CD14-positive monocyte (primary cell): ENCODE measurements around the gene SLMAP. TPM values are rescaled to one million over a fixed set of nuclear protein-coding genes. Genes with fewer than 3 reads are reported as not detected.

Source experiments
- DNase-seq, 3 donors: peaks; one replicate each; pipeline ENCODE4 v3.0.0-alpha.2; 2011 to 2022
- H2AFZ ChIP-seq: 2 replicates; pipeline ENCODE4 v1.6.0; 2012; ENCODE audit warnings: mild to moderate bottlenecking, low read depth, low read length, inconsistent platforms; ENCODE audit not compliant: insufficient read depth, poor library complexity, severe bottlenecking
- H3K27ac ChIP-seq, 2 donors: 1 replicate in 1 of 2; 2 replicates in 1 of 2; pipeline ENCODE4 v1.5.1; 2012 to 2013; ENCODE audit warnings: low read length in 2 of 2, control low read depth in 1 of 2, inconsistent platforms in 1 of 2, low read depth in 1 of 2, mild to moderate bottlenecking in 1 of 2
- H3K27me3 ChIP-seq, 2 donors: one replicate each; pipeline versions ENCODE4 v1.6.0 to v1.6.1; 2011 to 2013; ENCODE audit warnings: low read length in 2 of 2; ENCODE audit not compliant: control insufficient read depth in 2 of 2, insufficient read depth in 2 of 2
- H3K36me3 ChIP-seq, 2 donors: replicated peaks in 1 of 2; 1 replicate in 1 of 2; 2 replicates in 1 of 2; pipeline versions ENCODE4 v1.5.1 to v1.6.1; 2012 to 2013; ENCODE audit warnings: low read length in 2 of 2, control low read depth in 1 of 2, inconsistent platforms in 1 of 2, mild to moderate bottlenecking in 1 of 2; ENCODE audit not compliant: insufficient read depth in 2 of 2, control insufficient read depth in 1 of 2
- H3K4me1 ChIP-seq, 2 donors: 1 replicate in 1 of 2; 2 replicates in 1 of 2; pipeline versions ENCODE4 v1.5.1 to v1.6.1; 2012 to 2013; ENCODE audit warnings: low read length in 2 of 2, control low read depth in 1 of 2, inconsistent platforms in 1 of 2, mild to moderate bottlenecking in 1 of 2, moderate library complexity in 1 of 2; ENCODE audit not compliant: insufficient read depth in 2 of 2, control insufficient read depth in 1 of 2
- H3K4me2 ChIP-seq: replicated peaks from 2 replicates; pipeline ENCODE3; 2012; ENCODE audit warnings: low read length, moderate library complexity, mild to moderate bottlenecking; ENCODE audit not compliant: poor library complexity, severe bottlenecking; ENCODE audit errors: extremely low read depth
- H3K4me3 ChIP-seq, 3 experiments: fragments of 200-600 bp in 1 of 3; sonication (generic) in 1 of 3; replicated peaks in 1 of 3; 1 replicate in 2 of 3; 2 replicates in 1 of 3; pipeline ENCODE4 v1.5.1; 2011 to 2013; ENCODE audit warnings: low read length in 3 of 3, mild to moderate bottlenecking in 3 of 3, control low read depth in 2 of 3, low read depth in 2 of 3, inconsistent platforms in 1 of 3, moderate library complexity in 1 of 3
- H3K79me2 ChIP-seq: 2 replicates; pipeline ENCODE4 v1.6.0; 2012; ENCODE audit warnings: mild to moderate bottlenecking, control low read depth, inconsistent platforms, low read length, moderate library complexity; ENCODE audit not compliant: insufficient read depth
- H3K9ac ChIP-seq: 2 replicates; pipeline ENCODE4 v1.6.0; 2017; ENCODE audit warnings: low read length, mild to moderate bottlenecking; ENCODE audit not compliant: insufficient read depth, poor library complexity, severe bottlenecking
- H3K9me3 ChIP-seq, 2 donors: replicated peaks in 1 of 2; 1 replicate in 1 of 2; 2 replicates in 1 of 2; pipeline versions ENCODE4 v1.5.1 to v1.6.1; 2012 to 2013; ENCODE audit warnings: low read length in 2 of 2, control low read depth in 1 of 2; ENCODE audit not compliant: control insufficient read depth in 1 of 2, insufficient read depth in 1 of 2
- H4K20me1 ChIP-seq: 2 replicates; pipeline ENCODE4 v1.6.0; 2012; ENCODE audit warnings: mild to moderate bottlenecking, low read length, control low read depth, moderate library complexity; ENCODE audit not compliant: insufficient read depth
- H3K27ac Mint-ChIP-seq, 7 donors: one replicate each; pipeline ENCODE4 v1.8.0; 2020; ENCODE audit warnings: mild to moderate bottlenecking in 7 of 7, mixed read lengths in 7 of 7, moderate library complexity in 6 of 7, inconsistent platforms in 2 of 7
- H3K27me3 Mint-ChIP-seq, 3 donors: one replicate each; pipeline ENCODE4 v1.8.0; 2021 to 2022; ENCODE audit warnings: low read depth in 3 of 3, mild to moderate bottlenecking in 3 of 3, mixed read lengths in 3 of 3, moderate library complexity in 3 of 3, inconsistent platforms in 1 of 3
- H3K36me3 Mint-ChIP-seq, 2 donors: one replicate each; pipeline ENCODE4 v1.8.0; 2020; ENCODE audit warnings: mixed read lengths in 2 of 2, inconsistent platforms in 1 of 2, mild to moderate bottlenecking in 1 of 2
- H3K4me1 Mint-ChIP-seq: one replicate; pipeline ENCODE4 v1.8.0; 2020; ENCODE audit warnings: mild to moderate bottlenecking, mixed read lengths
- H3K4me3 Mint-ChIP-seq, 2 donors: one replicate each; pipeline ENCODE4 v1.8.0; 2020; ENCODE audit warnings: mild to moderate bottlenecking in 2 of 2, mixed read lengths in 2 of 2, moderate library complexity in 1 of 2
- H3K9me3 Mint-ChIP-seq, 7 donors: one replicate each; pipeline ENCODE4 v1.8.0; 2020 to 2022; ENCODE audit warnings: mixed read lengths in 7 of 7, mild to moderate bottlenecking in 6 of 7, moderate library complexity in 6 of 7, inconsistent platforms in 2 of 7
- WGBS: methylation state at CpG from one replicate; pipeline ENCODE4 v1.1.5; 2013; ENCODE audit warnings: missing lambda C conversion rate; ENCODE audit not compliant: insufficient coverage; 5-methylcytosine and 5-hydroxymethylcytosine counted together
- intact Hi-C, 2 donors: fragments of 100-400 bp; cut with micrococcal nuclease; formaldehyde crosslinking; loops; one replicate each; pipeline versions ENCODE4 v1.15.0 to v1.15.1; 2023
- polyA plus RNA-seq, 3 donors: library from polyadenylated mRNA; depleted of rRNA in 1 of 3; unstranded in 2 of 3; stranded (reverse) in 1 of 3; fragments of 300-500 nt in 2 of 3; fragments of >200 nt in 1 of 3; fragmentation: Illumina TruSeq in 2 of 3; gene quantifications; 1 replicate in 2 of 3; 2 replicates in 1 of 3; pipeline ENCODE4 v1.2.3, GENCODE V29; 2012 to 2021
- TF ChIP-seq, protein P1 (sequence below): fragments of 200-600 bp; IDR thresholded peaks from one replicate; pipeline ENCODE4 v1.8.0; 2022; ENCODE audit warnings: antibody characterized with exemption, mild to moderate bottlenecking

The SLMAP gene
- polyA plus RNA-seq, 3 donors = 12.3 to 17.6 (median 16.1) TPM

- H3K4me3 Mint-ChIP-seq = peak overlapping the region; percentile 99 to 100
- peaks cover 27 to 33% of the 10 kb centered on the region in 2 donors for H3K36me3 Mint-ChIP-seq
- no peak for DNase-seq
- Histone ChIP-seq H4K20me1 (peaks cover 51% of the 10 kb centered on the region), H3K9ac (no peak overlapping the region), H3K4me2 (peak overlapping the region; percentile 76), H3K4me1 (peaks cover 27 to 46% of the 10 kb centered on the region in 2 donors), H3K36me3 (peaks cover 6 to 17% of the 10 kb centered on the region in 2 donors), H2AFZ (no peak overlapping the region), H3K9me3 (no peaks in the 10 kb centered on the region), H3K27ac (no peak overlapping the region), H3K27me3 (no peaks in the 10 kb centered on the region), H3K4me3 (peak overlapping the region; percentile 86 to 98 (median 97)), H3K79me2 (peaks cover 66% of the 10 kb centered on the region)
- intact Hi-C loops = loop anchor here (2.0 to 5.0 kb wide), 5 partner anchors 65 to 200 kb away; partner anchors contain the start of genes ARF4 (in 2 of the 2), DENND6A (in 2 of the 2) and PDE12 (in 1 of the 2)
- H3K27me3 Mint-ChIP-seq = no peaks in the 10 kb centered on the region
- TF ChIP-seq, protein P1, sequence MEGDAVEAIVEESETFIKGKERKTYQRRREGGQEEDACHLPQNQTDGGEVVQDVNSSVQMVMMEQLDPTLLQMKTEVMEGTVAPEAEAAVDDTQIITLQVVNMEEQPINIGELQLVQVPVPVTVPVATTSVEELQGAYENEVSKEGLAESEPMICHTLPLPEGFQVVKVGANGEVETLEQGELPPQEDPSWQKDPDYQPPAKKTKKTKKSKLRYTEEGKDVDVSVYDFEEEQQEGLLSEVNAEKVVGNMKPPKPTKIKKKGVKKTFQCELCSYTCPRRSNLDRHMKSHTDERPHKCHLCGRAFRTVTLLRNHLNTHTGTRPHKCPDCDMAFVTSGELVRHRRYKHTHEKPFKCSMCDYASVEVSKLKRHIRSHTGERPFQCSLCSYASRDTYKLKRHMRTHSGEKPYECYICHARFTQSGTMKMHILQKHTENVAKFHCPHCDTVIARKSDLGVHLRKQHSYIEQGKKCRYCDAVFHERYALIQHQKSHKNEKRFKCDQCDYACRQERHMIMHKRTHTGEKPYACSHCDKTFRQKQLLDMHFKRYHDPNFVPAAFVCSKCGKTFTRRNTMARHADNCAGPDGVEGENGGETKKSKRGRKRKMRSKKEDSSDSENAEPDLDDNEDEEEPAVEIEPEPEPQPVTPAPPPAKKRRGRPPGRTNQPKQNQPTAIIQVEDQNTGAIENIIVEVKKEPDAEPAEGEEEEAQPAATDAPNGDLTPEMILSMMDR = no peak
- peak overlapping the region in 1 of 7 donors; percentile 46 for H3K27ac Mint-ChIP-seq
- peaks cover 41% of the 10 kb centered on the region for H3K4me1 Mint-ChIP-seq
- 80% methylated on average over 26 of the region's 26 CpGs for WGBS
- H3K9me3 Mint-ChIP-seq = peaks cover 0 to 1% (median 0%) of the 10 kb centered on the region in 7 donors
These were observed 1.7 kb downstream of the SLMAP start for GRCh38 chr3:57757642-57758297.

GRCh38 chr3:57758686-57759085 lies 2.6 kb downstream of the SLMAP start:
- Mint-ChIP-seq H3K27ac (no peak overlapping the region), H3K36me3 (peaks cover 30 to 39% of the 10 kb centered on the region in 2 donors), H3K4me1 (peaks cover 51% of the 10 kb centered on the region), H3K27me3 (no peaks in the 10 kb centered on the region), H3K9me3 (peaks cover 0 to 1% (median 0%) of the 10 kb centered on the region in 7 donors), H3K4me3 (no peak overlapping the region)
- Histone ChIP-seq H3K79me2 (peaks cover 75% of the 10 kb centered on the region), H3K4me2 (peak overlapping the region; percentile 76), H3K9ac (no peak overlapping the region), H3K9me3 (no peaks in the 10 kb centered on the region), H3K27ac (no peak overlapping the region), H3K36me3 (peaks cover 6 to 22% of the 10 kb centered on the region in 2 donors), H3K4me1 (peaks cover 27 to 55% of the 10 kb centered on the region in 2 donors), H3K27me3 (no peaks in the 10 kb centered on the region), H2AFZ (no peak overlapping the region), H3K4me3 (peak overlapping the region in 1 of 3 experiments; percentile 97), H4K20me1 (peaks cover 60% of the 10 kb centered on the region)
- DNase-seq = no peak
- WGBS = no CpG with 5 or more reads among the region's 2 CpGs
- TF ChIP-seq, protein P1 = no peak
- intact Hi-C loops = loop anchor here (5.0 kb wide), 4 partner anchors 66 to 201 kb away; partner anchors contain the start of genes DENND6A (in 2 of the 2), ARF4 (in 1 of the 2) and PDE12 (in 1 of the 2)
